ENCODE measurements around the gene PRR29. TPM values are rescaled to one million over a fixed set of nuclear protein-coding genes. Genes with fewer than 3 reads are reported as not detected.

Gene PRR29
- total RNA-seq, 1 experiment from 2014 or later, result not detected

GRCh38 chr17:64042700-64043485 is 44.7 kb downstream of the PRR29 start:
- Mint-ChIP-seq H3K9me3 (ENCODE audit: unreplicated experiment) (no peaks in the 10 kb centered on the region), H3K27me3 (ENCODE audit: insufficient read depth, unreplicated experiment) (no peaks in the 10 kb centered on the region), H3K4me3 (ENCODE audit: unreplicated experiment) (no peak overlapping the region), H3K4me1 (ENCODE audit: insufficient read depth, unreplicated experiment) (no peaks in the 10 kb centered on the region), H3K36me3 (ENCODE audit: insufficient read depth, unreplicated experiment) (peaks cover 82% of the 10 kb centered on the region), H3K27ac (ENCODE audit: low read depth, unreplicated experiment) (no peak overlapping the region)
- BruUV-seq (replicated peaks), result no TSS peak
- DNase-seq (ENCODE audit: unreplicated experiment), result no peak
- intact Hi-C loops (cut with micrococcal nuclease), result no loop called here
- CTCF ChIA-PET, result interaction anchor here (0.6 to 2.5 kb wide), 10 partner anchors 14 to 162 kb away, joined by 3 to 15 read pairs (median 3); no protein-coding TSS in a partner anchor
- TF ChIP-seq CTCF (IDR thresholded peaks at IDR 0.05; ENCODE audit: unreplicated experiment), result no peak
- POLR2A ChIA-PET, result interaction anchor here (1.0 kb wide), 1 partner anchor 72 kb away, joined by 3 read pairs; no protein-coding TSS in a partner anchor

GRCh38 chr17:64045176-64045575 is 47.0 kb downstream of the PRR29 start:
- ChIA-PET CTCF (interaction anchor here (1.4 to 1.5 kb wide), 2 partner anchors 16 to 20 kb away, joined by 6 to 8 read pairs; no protein-coding TSS in a partner anchor), POLR2A (no interaction called here)
- H3K4me1 Mint-ChIP-seq (ENCODE audit: insufficient read depth, unreplicated experiment), result no peaks in the 10 kb centered on the region
- H3K9me3 Mint-ChIP-seq (ENCODE audit: unreplicated experiment), result no peaks in the 10 kb centered on the region
- no peaks in the 10 kb centered on the region for H3K27me3 Mint-ChIP-seq (ENCODE audit: insufficient read depth, unreplicated experiment)
- no peak overlapping the region for H3K27ac Mint-ChIP-seq (ENCODE audit: low read depth, unreplicated experiment)
- no peak for TF ChIP-seq CTCF (IDR thresholded peaks at IDR 0.05; ENCODE audit: unreplicated experiment)
- H3K36me3 Mint-ChIP-seq (ENCODE audit: insufficient read depth, unreplicated experiment), result peaks cover 84% of the 10 kb centered on the region
- DNase-seq (ENCODE audit: unreplicated experiment), result no peak
- no peak overlapping the region for H3K4me3 Mint-ChIP-seq (ENCODE audit: unreplicated experiment)
- intact Hi-C loops (cut with micrococcal nuclease), result no loop called here
- no TSS peak for BruUV-seq (replicated peaks)

GRCh38 chr17:64048805-64049204 is 50.7 kb downstream of the PRR29 start:
- no peak for DNase-seq (ENCODE audit: unreplicated experiment)
- Mint-ChIP-seq H3K27ac (ENCODE audit: low read depth, unreplicated experiment) (no peak overlapping the region), H3K9me3 (ENCODE audit: unreplicated experiment) (no peaks in the 10 kb centered on the region), H3K27me3 (ENCODE audit: insufficient read depth, unreplicated experiment) (no peaks in the 10 kb centered on the region), H3K36me3 (ENCODE audit: insufficient read depth, unreplicated experiment) (peaks cover 91% of the 10 kb centered on the region), H3K4me1 (ENCODE audit: insufficient read depth, unreplicated experiment) (no peaks in the 10 kb centered on the region), H3K4me3 (ENCODE audit: unreplicated experiment) (no peak overlapping the region)
- BruUV-seq (replicated peaks), result no TSS peak
- POLR2A ChIA-PET, result interaction anchor here (0.8 kb wide), 1 partner anchor 31 kb away, joined by 3 read pairs; no protein-coding TSS in a partner anchor
- CTCF ChIA-PET, result interaction anchor here (0.6 to 5.2 kb wide), 4 partner anchors 11 to 84 kb away, joined by 3 to 27 read pairs (median 4); no protein-coding TSS in a partner anchor
- no peak for TF ChIP-seq CTCF (IDR thresholded peaks at IDR 0.05; ENCODE audit: unreplicated experiment)
- intact Hi-C loops (cut with micrococcal nuclease), result no loop called here

- no TSS peak for BruUV-seq (replicated peaks)
- CTCF ChIA-PET, result interaction anchor here (0.9 to 1.2 kb wide), 2 partner anchors 21 to 420 kb away, joined by 3 to 4 read pairs; no protein-coding TSS in a partner anchor
- H3K27me3 Mint-ChIP-seq (ENCODE audit: insufficient read depth, unreplicated experiment), result no peaks in the 10 kb centered on the region
Measured at GRCh38 chr17:64051153-64051552, 53.0 kb downstream of the PRR29 start.

More at GRCh38 chr17:64051153-64051552, 53.0 kb downstream of the PRR29 start:
- Mint-ChIP-seq H3K9me3 (ENCODE audit: unreplicated experiment) (no peaks in the 10 kb centered on the region), H3K36me3 (ENCODE audit: insufficient read depth, unreplicated experiment) (peaks cover 90% of the 10 kb centered on the region), H3K27ac (ENCODE audit: low read depth, unreplicated experiment) (no peak overlapping the region), H3K4me3 (ENCODE audit: unreplicated experiment) (no peak overlapping the region), H3K4me1 (ENCODE audit: insufficient read depth, unreplicated experiment) (no peaks in the 10 kb centered on the region)
- intact Hi-C loops (cut with micrococcal nuclease), result no loop called here
- TF ChIP-seq CTCF (IDR thresholded peaks at IDR 0.05; ENCODE audit: unreplicated experiment), result no peak
- DNase-seq (ENCODE audit: unreplicated experiment), result no peak
- POLR2A ChIA-PET, result no interaction called here
